Fibroblast of lung (primary cell): Measurements from ENCODE around the gene PSMG3. TPM values are rescaled to one million over a fixed set of nuclear protein-coding genes. Genes with fewer than 3 reads are reported as not detected.
A peak's percentile ranks its signal among the peaks of the same experiment; 100 is the strongest.

ENCODE experiments used
- DNase-seq, 2 donors: peaks; one replicate each; pipeline versions ENCODE4 v3.0.0 to v3.0.0-alpha.2; 2010; ENCODE audit warnings: low read depth in 2 of 2
- H2AFZ ChIP-seq: 2 replicates; pipeline ENCODE4 v1.5.1; 2012; ENCODE audit warnings: low read length, control low read depth, inconsistent platforms
- H3K27ac ChIP-seq: 2 replicates; pipeline ENCODE4 v1.5.1; 2011; ENCODE audit warnings: low read length, control low read depth; ENCODE audit not compliant: insufficient read depth
- H3K27me3 ChIP-seq: 2 replicates; pipeline ENCODE4 v1.5.1; 2011; ENCODE audit warnings: mild to moderate bottlenecking, low read length; ENCODE audit not compliant: control insufficient read depth, insufficient read depth
- H3K36me3 ChIP-seq: 2 replicates; pipeline ENCODE4 v1.5.1; 2011; ENCODE audit warnings: low read length; ENCODE audit not compliant: control insufficient read depth, insufficient read depth
- H3K4me1 ChIP-seq: 2 replicates; pipeline ENCODE4 v1.5.1; 2011; ENCODE audit warnings: low read length; ENCODE audit not compliant: control insufficient read depth, insufficient read depth; ENCODE audit errors: extremely low read depth
- H3K4me2 ChIP-seq: 2 replicates; pipeline ENCODE4 v1.5.1; 2011; ENCODE audit warnings: low read length, control low read depth; ENCODE audit not compliant: insufficient read depth; ENCODE audit errors: extremely low read depth
- H3K4me3 ChIP-seq, 4 experiments: fragments of 200-600 bp in 1 of 4; sonication (generic) in 1 of 4; replicated peaks in 1 of 4; 2 replicates each; pipeline ENCODE4 v1.5.1; 2011 to 2016; ENCODE audit warnings: low read length in 4 of 4, low read depth in 3 of 4, mild to moderate bottlenecking in 3 of 4, control low read depth in 2 of 4, inconsistent platforms in 1 of 4, mixed read lengths in 1 of 4; ENCODE audit not compliant: insufficient read depth in 1 of 4; ENCODE audit errors: control extremely low read depth in 1 of 4
- H3K79me2 ChIP-seq: 2 replicates; pipeline ENCODE4 v1.5.1; 2012; ENCODE audit warnings: mild to moderate bottlenecking, low read length, inconsistent platforms; ENCODE audit not compliant: control insufficient read depth, insufficient read depth
- H3K9ac ChIP-seq: 2 replicates; pipeline ENCODE4 v1.5.1; 2011; ENCODE audit warnings: mild to moderate bottlenecking, low read length, control low read depth; ENCODE audit not compliant: insufficient read depth
- H3K9me3 ChIP-seq: 2 replicates; pipeline ENCODE4 v1.5.1; 2012; ENCODE audit warnings: low read depth, low read length; ENCODE audit not compliant: control insufficient read depth, insufficient read depth
- H4K20me1 ChIP-seq: 2 replicates; pipeline ENCODE4 v1.5.1; 2011; ENCODE audit warnings: low read length; ENCODE audit not compliant: control insufficient read depth, insufficient read depth; ENCODE audit errors: extremely low read depth
- CTCF ChIP-seq, 2 donors: IDR thresholded peaks in 1 of 2; conservative IDR thresholded peaks in 1 of 2; 1 replicate in 1 of 2; 2 replicates in 1 of 2; pipeline ENCODE4 v1.5.1; 2011 to 2012; ENCODE audit warnings: low read length in 2 of 2, control low read depth in 1 of 2, inconsistent platforms in 1 of 2, low read depth in 1 of 2, mild to moderate bottlenecking in 1 of 2
- EZH2 ChIP-seq: IDR thresholded peaks from 2 replicates; pipeline ENCODE4 v1.5.1; 2012; ENCODE audit warnings: low read length, control low read depth, mild to moderate bottlenecking; ENCODE audit errors: missing control alignments
- polyA plus RNA-seq, 2 donors: library from polyadenylated mRNA; depleted of rRNA in 1 of 2; stranded (reverse) in 1 of 2; unstranded in 1 of 2; fragments of >200 nt; gene quantifications; 2 replicates each; pipeline ENCODE4 v1.2.1, GENCODE V29; 2011 to 2012; ENCODE audit warnings: missing spikeins in 1 of 2
- total RNA-seq: library from RNA; depleted of rRNA; stranded (reverse); fragments of >200 nt; gene quantifications from 2 replicates; pipeline ENCODE4 v1.2.1, GENCODE V29; 2014

PSMG3 gene
- total and polyA plus RNA-seq, 2 donors (not counting 1 experiment from before 2014, with no cell fraction given), result 19.3 to 24.6 TPM

- peak; percentile 72 to 85 for DNase-seq
- H3K9me3 ChIP-seq, result no peaks in the 10 kb centered on the region
- no peak overlapping the region for H2AFZ ChIP-seq
- H3K9ac ChIP-seq, result peak overlapping the region; percentile 37
- H3K4me1 ChIP-seq, result peaks cover 14% of the 10 kb centered on the region
- H3K4me3 ChIP-seq, result peak overlapping the region in 3 of 4 experiments; percentile 5 to 29 (median 27)
- peaks cover 6% of the 10 kb centered on the region for H3K36me3 ChIP-seq
- no peaks in the 10 kb centered on the region for H3K27me3 ChIP-seq
- H3K4me2 ChIP-seq, result peak overlapping the region; percentile 62
- H4K20me1 ChIP-seq, result no peaks in the 10 kb centered on the region
- H3K27ac ChIP-seq, result peak overlapping the region; percentile 95
- H3K79me2 ChIP-seq, result peaks cover 5% of the 10 kb centered on the region
- TF ChIP-seq CTCF (conservative IDR thresholded peaks at IDR 0.05 in 1 of 2, IDR thresholded peaks at IDR 0.05 in 1 of 2; ENCODE audit: low read depth in 1 of 2, low read length in 2 of 2), result no peak
- no peak for TF ChIP-seq EZH2
These were observed 2.6 kb downstream of the PSMG3 start for GRCh38 chr7:1567049-1567771.

- Histone ChIP-seq H3K27ac (peak overlapping the region; percentile 95), H3K9me3 (no peaks in the 10 kb centered on the region), H2AFZ (no peak overlapping the region), H3K4me1 (peaks cover 14% of the 10 kb centered on the region), H3K4me2 (no peak overlapping the region), H3K4me3 (no peak overlapping the region), H3K27me3 (no peaks in the 10 kb centered on the region), H3K79me2 (peaks cover 5% of the 10 kb centered on the region), H3K36me3 (peaks cover 6% of the 10 kb centered on the region), H3K9ac (no peak overlapping the region), H4K20me1 (no peaks in the 10 kb centered on the region)
- no peak for TF ChIP-seq CTCF (conservative IDR thresholded peaks at IDR 0.05 in 1 of 2, IDR thresholded peaks at IDR 0.05 in 1 of 2; ENCODE audit: low read depth in 1 of 2, low read length in 2 of 2)
- no peak for TF ChIP-seq EZH2
- no peak for DNase-seq
These were observed 3.2 kb downstream of the PSMG3 start for GRCh38 chr7:1566687-1567048.

GRCh38 chr7:1564603-1565022 lies 5.2 kb downstream of the PSMG3 start:
- DNase-seq, result peak in 1 of 2 donors; percentile 44
- Histone ChIP-seq H4K20me1 (no peaks in the 10 kb centered on the region), H3K27me3 (no peaks in the 10 kb centered on the region), H3K9me3 (no peaks in the 10 kb centered on the region), H3K4me2 (no peak overlapping the region), H3K79me2 (peaks cover 5% of the 10 kb centered on the region), H3K4me1 (peaks cover 14% of the 10 kb centered on the region), H3K27ac (no peak overlapping the region), H3K9ac (no peak overlapping the region), H3K36me3 (peaks cover 6% of the 10 kb centered on the region), H2AFZ (no peak overlapping the region), H3K4me3 (no peak overlapping the region)
- TF ChIP-seq EZH2 (no peak), CTCF (conservative IDR thresholded peaks at IDR 0.05 in 1 of 2, IDR thresholded peaks at IDR 0.05 in 1 of 2; ENCODE audit: low read depth in 1 of 2, low read length in 2 of 2) (no peak)
